GM18873 (cell line): Measurements from ENCODE around the gene HEG1.
"Not testable (repeated sequence)": the region's sequence is repeated elsewhere in the genome, so short reads cannot be mapped to it uniquely, and the experiment has no call there.

Experiments
- ATAC-seq: cut with Tn5 transposase; IDR thresholded peaks from one replicate; pipeline ENCODE4 v1.9.1; 2021; ENCODE audit warnings: mild to moderate bottlenecking, moderate library complexity, moderate number of reproducible peaks; ENCODE audit not compliant: unreplicated experiment, low FRiP score

Gene HEG1

DNA sequence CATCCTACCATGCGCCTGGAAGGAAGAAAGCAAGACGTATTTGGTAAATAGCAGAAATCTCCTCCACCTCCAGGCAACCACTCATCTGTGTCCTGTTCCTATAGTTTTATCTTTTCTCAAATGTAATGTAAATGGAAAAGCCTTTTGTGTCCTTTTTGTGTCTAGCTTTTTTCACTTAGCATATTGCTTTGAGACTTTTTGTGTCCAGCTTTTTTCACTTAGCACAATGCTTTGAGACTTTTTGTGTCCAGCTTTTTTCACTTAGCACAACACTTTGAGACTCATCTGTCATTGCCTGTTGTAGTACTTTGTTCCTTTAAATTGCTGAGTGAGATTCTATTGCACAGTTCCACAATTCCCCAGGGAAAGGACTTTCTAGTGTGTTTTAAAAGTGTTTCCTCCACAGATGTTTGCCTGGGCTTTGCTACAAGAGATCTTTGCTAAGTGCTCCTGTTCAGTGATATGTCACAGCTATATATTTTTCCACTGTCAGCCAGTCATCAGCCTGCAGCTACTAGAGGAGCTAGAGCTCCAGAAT, 93.3 kb downstream of the HEG1 start:
- no peak for ATAC-seq

DNA sequence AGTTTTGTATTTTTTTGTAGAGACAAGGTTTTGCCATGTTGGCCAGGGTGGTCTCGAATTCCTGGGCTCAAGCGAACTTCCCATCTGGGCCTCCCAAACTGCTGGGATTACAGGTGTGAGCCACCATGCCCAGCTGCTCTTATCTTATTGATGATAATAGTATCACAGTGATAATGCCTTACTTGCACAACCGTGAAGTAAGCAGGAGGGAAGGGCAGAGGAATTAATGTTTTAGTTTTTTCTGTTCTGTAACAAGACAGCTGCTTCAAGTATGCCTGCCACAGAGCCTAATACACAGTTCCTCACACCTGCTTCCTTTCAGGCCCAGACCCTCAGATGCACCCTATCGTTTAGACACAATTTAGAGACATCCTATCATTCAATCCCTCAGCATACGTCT, 95.1 kb downstream of the HEG1 start:
- no peak for ATAC-seq

DNA sequence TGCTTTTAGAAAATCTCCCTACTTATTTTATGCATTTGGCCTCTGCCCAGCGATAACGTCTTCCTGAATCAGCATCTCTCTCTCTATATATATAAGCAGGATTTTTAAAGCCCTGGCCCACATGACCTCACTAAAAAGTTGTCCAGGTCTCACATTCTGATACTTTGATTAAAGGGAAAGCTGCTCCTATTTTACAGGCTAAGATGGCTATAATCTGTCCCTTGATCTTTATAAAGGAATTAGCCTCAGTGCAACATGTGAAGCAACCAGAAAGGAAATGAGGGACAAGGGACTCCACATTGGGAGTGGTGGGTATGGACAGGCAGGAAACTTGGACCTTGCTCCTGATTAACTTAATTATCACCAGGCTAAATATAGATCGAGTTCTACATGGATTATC, 95.7 kb downstream of the HEG1 start:
- ATAC-seq = no peak

- not testable (repeated sequence) for ATAC-seq
These were observed 97.8 kb downstream of the HEG1 start for GRCh38 chr3:124957951-124958350.

- no peak for ATAC-seq
These were observed 103.4 kb downstream of the HEG1 start for GRCh38 chr3:124952282-124952855.

DNA sequence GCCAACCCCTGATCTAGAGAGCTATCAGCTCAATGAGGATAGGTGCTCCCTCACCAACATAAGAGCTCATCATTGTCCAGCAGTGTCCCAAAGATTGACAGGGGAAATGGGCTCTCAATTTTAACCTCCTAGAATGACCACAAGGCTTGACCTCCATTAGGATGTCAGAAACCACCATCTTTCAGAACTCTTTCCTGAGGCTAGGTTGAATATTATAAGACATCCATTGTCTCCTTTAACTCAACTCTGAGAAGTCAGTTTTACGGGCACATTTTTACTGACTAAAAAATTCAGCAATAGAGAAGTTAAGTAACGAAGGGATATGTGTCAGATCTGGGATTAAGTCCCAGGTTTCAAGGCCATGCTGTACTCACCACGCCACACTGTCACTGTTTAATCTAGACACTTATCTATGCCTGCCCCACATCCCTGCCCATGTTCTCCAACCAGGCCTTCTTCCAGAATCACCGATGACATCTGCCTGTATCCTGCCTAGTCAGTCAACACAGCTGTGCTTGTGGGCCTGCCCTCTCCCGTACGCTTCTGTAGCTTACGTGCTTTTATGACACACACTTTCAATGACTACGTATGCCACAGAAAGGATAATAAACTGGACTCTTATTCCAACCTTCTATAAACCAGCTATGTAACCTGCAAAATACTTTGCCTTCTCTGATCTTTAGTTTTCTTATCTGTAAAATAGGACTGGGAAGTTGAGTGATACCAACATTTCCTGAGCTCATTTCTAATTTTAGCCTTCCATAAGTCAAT, 104.1 kb downstream of the HEG1 start:
- ATAC-seq = no peak

DNA sequence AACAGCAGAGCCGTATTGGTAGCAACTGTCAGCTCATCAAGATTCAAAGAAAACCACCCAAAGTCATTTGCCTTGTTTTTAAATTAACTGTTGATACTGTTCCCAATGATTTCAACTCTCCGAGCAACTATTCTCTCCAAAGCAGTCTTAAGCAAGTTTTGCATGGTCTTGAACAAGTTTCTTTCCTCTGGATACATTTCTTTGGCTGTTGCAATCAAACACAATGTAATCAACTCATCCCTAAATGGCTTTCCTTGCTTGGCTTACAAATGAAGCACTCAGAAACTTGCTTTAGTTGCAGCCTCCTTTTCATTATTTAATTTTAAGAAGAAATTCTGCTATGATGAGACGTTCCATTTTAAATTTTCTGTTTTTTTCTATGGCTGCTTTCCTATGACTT, 105.8 kb downstream of the HEG1 start:
- ATAC-seq = no peak

GRCh38 chr3:124942613-124943012, 113.2 kb downstream of the HEG1 start:
- ATAC-seq = no peak

- ATAC-seq = no peak
These were observed 114.0 kb downstream of the HEG1 start for GRCh38 chr3:124941771-124942170.

- no peak for ATAC-seq
These were observed 116.1 kb downstream of the HEG1 start for GRCh38 chr3:124939661-124940060.

- no peak for ATAC-seq
These were observed 116.9 kb downstream of the HEG1 start for GRCh38 chr3:124938896-124939295.

DNA sequence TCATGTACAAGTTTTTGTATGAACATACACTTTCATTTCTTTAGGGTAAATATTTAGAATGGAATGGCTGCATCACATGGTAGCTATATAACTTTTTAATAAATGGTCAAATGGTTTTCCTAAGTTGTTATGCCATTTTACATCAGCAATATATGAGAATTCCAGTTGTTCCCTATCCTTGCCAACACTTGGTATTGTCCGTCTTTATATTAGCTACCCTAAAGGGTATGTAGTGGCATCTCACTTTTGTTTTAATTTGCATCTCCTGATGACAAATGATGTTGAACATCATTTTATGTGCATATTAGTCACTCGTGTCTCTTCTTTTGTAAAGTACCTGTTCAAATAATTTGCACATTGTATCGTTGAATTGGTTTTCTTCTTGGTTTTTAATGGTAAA, 118.7 kb downstream of the HEG1 start:
- no peak for ATAC-seq

DNA sequence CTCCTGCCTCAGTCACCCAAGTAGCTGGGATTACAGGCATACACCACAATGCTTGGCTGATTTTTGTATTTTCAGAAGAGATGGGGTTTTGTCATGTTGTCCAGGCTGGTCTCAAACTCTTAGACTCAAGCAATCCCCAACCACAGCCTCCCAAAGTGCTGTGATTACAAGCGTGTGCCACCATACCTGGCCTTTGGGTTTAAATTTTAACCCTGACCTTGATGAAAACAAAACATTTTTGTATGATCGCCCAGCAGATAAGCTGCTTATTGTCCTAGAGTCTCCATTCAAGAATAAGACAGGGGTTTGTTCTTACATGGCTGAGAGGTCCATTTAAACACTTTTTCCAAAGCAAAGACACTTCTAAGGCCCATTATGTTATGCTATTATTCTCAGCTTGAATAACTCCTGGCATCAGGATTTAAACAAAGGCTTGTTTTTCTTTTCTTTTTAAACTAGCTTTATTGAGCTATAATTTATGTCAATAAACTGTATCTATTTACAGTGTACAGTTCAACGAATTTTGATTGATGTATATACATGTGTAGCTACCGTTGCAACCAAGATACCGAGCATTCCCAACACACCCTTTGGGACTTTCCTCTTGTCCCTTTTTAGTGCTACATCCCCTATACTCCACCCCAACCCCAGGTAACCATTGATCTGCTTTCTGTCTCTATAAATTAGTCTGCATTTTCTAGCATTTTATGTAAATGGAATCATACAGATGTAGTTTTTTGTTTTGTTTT, 119.8 kb downstream of the HEG1 start:
- no peak for ATAC-seq

GRCh38 chr3:124935264-124935663, 120.5 kb downstream of the HEG1 start:
- ATAC-seq = no peak

DNA sequence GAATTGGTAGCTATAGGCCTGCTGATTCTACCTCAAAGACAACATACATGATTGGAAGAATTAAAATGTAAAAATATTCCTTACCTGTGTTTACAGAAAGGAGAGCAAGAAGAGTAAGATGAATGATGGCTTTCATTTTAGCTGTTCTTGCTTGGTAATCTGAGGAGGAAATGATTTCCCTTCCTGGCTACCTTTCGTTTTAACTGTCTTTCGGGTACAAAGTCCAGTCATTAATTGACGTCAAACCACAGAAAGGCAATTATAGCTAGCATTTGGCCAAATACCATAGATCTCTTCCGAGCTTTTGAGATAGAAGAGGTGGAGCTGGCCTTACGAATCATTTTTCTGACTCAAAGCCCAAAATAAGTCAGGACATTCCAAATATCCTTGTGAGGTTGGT, 121.2 kb downstream of the HEG1 start, which contains the start of gene MUC13:
Gene MUC13 (minus strand): TSS at position 175 of the 400 bp plus-strand sequence. CDS start 39 bp downstream, at position 136.
- no peak for ATAC-seq

GRCh38 chr3:124928333-124929202, 127.2 kb downstream of the HEG1 start:
- ATAC-seq = no peak

- ATAC-seq = peak; percentile 59
These were observed 128.2 kb downstream of the HEG1 start for GRCh38 chr3:124927574-124928045.

GRCh38 chr3:124926426-124927101, 129.2 kb downstream of the HEG1 start:
- no peak for ATAC-seq

DNA sequence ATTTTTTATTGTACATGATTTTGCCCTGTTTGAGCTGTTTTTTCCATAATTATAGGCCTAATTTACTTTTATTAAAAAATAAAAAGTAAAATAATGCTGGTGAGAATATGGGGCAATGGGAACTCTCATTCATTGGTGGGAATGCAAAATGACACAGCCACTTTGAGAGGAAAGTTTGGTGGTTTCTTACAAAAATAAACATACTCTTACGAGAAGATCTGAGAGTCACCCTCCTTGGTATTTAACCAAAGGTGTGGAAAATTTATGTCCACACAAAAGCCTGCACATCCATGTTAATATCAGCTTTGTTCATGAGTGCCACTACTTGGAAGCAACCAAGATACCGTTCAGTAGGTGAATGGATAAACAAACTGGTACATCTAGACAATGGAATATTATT, 131.1 kb downstream of the HEG1 start:
- ATAC-seq = no peak

DNA sequence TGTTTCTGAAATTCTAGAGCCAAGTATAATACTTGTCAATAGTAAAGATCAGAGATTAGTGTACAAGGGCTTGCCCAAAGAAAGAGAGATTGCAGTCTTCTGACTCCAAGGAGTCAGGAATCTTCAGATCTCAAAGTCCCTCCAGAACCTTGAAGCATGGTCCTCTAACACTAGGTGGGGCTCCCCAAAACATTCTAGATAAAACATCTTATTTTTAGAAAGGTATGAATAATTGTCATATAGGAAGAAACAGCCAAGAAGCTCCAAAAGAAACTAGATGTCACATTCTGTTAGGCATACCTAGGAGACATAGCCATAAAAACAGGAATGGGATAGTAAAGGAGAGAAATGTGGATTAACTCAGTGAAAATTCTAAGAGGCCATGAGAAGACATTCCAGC, 132.0 kb downstream of the HEG1 start:
- no peak for ATAC-seq
